ENCODE data around the gene BNC2.

GRCh38 chr9:16447946-16448345 lies 422.5 kb downstream of the BNC2 start:
- no peak for TF ChIP-seq CTCF (conservative IDR thresholded peaks at IDR 0.05)
- TF ChIP-seq EZH2 (IDR thresholded peaks at IDR 0.05; ENCODE audit: low read depth): no peak

Data from PC-9 (cell line).